K562 treated with DMSO at 1 percent for 48 hours (cell line): ENCODE data around the gene C16orf46. TPM values are rescaled to one million over a fixed set of nuclear protein-coding genes. Genes with fewer than 3 reads are reported as not detected.

ENCODE experiments used
- total RNA-seq: library from RNA; unstranded; fragments of 300-600 nt; gene quantifications from 2 replicates; pipeline ENCODE4 v1.2.3, GENCODE V29; 2022; ENCODE audit warnings: low replicate concordance; ENCODE audit errors: extremely low read depth

The C16orf46 gene
- total RNA-seq: not detected in 2 replicates

GRCh38 chr16:81077076-81077940, at the start of gene C16orf46:
TSS of gene C16orf46 (minus strand) at chr16:81077238. CDS start at chr16:81063955, 13,283 bp downstream.

GRCh38 chr16:81095953-81096714, 19.1 kb upstream of the C16orf46 start, which contains the start of gene GCSH:
TSS of gene GCSH (minus strand) at chr16:81096395. CDS start at chr16:81096278, 117 bp downstream.

DNA sequence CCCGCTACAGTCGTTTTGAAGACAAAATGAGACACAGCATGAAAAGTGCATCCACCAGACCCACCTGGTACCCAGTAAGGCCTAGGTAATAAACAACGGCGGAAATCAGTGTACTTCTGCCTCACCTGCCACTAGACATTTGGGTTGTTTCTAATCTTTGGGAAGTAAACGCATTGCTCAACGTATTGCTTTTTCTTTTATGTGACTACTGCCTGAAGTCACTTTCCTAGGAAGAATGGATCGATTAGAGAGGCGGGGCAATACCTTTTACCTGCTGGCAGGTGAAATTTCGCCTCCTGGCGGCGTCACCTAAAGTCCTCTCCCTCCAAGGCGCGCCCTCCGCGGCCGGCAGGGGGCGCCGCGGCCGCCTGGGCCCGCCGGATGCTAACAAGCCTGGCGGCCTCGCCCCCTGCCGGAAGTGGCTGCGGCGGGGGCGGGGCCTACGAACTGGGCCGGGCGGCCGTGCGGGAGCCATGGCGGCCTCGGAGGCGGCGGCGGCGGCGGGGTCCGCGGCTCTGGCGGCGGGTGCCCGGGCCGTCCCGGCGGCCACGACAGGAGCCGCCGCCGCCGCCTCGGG, 41.6 kb downstream of the C16orf46 start, which contains the start of gene ATMIN:
ATMIN (plus strand) TSS at position 445 of the 577 bp plus-strand sequence; CDS start at position 474, 29 bp downstream.

Other genes with a start within 250 kb of the C16orf46 start
- not detected in 2 replicates for gene CMC2, start 70.4 kb downstream of the C16orf46 start, total RNA-seq
- not detected in 2 replicates for gene CENPN, start 70.0 kb downstream of the C16orf46 start, total RNA-seq
- gene ATMIN, start 41.4 kb downstream of the C16orf46 start, total RNA-seq: not detected in 2 replicates
- gene GCSH, start 19.2 kb upstream of the C16orf46 start, total RNA-seq: not detected in 2 replicates
- gene BCO1, start 161.5 kb upstream of the C16orf46 start, total RNA-seq: not detected in 2 replicates
- gene GAN, start 237.7 kb upstream of the C16orf46 start, total RNA-seq: not detected in 2 replicates